HFF-Myc (cell line): Measurements from ENCODE around the gene CCDC92B.
"Not testable (repeated sequence)": the region's sequence is repeated elsewhere in the genome, so short reads cannot be mapped to it uniquely, and the experiment has no call there.

Source experiments
- DNase-seq: peaks from one replicate; pipeline ENCODE4 v3.0.0-alpha.2; 2011; ENCODE audit warnings: low read depth; ENCODE audit errors: extremely low read depth
- H3K4me3 ChIP-seq: replicated peaks from 2 replicates; pipeline ENCODE4 v1.5.1; 2011; ENCODE audit warnings: low read depth, mild to moderate bottlenecking, control low read depth, low read length
- TF ChIP-seq, protein P1 (sequence below): IDR thresholded peaks from 2 replicates; pipeline ENCODE4 v1.5.1; 2012; ENCODE audit warnings: mild to moderate bottlenecking, low read depth, low read length, control low read depth; ENCODE audit errors: missing control alignments

Gene CCDC92B

DNA sequence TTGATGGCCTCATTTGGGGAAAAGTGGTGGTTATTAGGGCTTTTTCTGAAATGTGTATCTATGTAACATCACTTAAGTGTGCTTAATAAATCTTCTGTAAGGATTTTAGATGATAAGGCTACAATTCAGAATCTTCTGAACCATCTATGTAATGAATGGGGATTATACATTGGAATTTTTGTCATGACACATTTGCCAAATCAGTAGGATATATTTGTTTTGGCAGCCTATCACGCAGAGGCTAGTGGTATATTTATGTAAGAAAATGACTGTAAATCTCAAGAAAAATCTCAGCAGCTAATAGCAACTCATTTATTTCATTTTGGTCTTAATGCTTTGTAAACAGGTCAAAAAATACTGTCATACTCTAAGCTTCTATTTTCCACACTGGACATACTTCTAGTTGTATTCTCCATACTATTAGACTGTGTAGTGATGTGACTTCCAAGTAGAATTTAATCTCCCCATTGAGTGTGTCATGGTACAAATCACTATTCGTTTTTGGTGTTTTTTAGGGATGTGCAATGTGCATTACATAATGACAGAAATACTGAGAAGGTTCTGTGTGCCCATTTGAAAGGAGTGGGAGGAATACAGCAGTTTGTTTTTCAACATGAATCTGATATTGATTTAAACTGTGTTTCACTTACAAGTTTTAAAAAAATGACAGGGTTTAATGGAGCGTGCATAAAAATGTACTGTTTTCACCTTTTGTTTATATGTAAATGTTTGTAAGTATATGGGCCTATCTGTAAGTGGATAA lies 67.1 kb downstream of the CCDC92B start:
- DNase-seq, result no peak
- no peak overlapping the region for H3K4me3 ChIP-seq
- TF ChIP-seq, protein P1, sequence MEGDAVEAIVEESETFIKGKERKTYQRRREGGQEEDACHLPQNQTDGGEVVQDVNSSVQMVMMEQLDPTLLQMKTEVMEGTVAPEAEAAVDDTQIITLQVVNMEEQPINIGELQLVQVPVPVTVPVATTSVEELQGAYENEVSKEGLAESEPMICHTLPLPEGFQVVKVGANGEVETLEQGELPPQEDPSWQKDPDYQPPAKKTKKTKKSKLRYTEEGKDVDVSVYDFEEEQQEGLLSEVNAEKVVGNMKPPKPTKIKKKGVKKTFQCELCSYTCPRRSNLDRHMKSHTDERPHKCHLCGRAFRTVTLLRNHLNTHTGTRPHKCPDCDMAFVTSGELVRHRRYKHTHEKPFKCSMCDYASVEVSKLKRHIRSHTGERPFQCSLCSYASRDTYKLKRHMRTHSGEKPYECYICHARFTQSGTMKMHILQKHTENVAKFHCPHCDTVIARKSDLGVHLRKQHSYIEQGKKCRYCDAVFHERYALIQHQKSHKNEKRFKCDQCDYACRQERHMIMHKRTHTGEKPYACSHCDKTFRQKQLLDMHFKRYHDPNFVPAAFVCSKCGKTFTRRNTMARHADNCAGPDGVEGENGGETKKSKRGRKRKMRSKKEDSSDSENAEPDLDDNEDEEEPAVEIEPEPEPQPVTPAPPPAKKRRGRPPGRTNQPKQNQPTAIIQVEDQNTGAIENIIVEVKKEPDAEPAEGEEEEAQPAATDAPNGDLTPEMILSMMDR, result no peak

DNA sequence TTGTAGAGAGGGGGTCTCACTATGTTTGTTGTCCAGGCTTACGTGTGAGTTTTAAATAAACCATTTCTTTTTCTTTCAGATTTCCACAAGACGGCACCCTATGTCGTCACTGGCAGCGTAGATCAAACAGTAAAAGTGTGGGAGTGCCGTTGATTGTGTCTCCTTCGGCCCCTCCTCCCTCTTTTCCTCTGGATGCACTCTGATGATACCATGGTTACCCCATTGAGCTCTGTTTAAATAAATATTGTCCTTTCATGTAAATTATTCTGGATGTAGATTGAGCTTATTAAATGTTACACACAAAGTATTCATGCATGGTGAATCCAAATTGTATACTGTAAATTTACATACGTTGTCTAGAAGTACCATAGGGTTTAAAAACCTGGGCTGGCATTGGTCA lies 67.8 kb downstream of the CCDC92B start:
- DNase-seq, result no peak
- H3K4me3 ChIP-seq, result no peak overlapping the region
- TF ChIP-seq, protein P1, result no peak

DNA sequence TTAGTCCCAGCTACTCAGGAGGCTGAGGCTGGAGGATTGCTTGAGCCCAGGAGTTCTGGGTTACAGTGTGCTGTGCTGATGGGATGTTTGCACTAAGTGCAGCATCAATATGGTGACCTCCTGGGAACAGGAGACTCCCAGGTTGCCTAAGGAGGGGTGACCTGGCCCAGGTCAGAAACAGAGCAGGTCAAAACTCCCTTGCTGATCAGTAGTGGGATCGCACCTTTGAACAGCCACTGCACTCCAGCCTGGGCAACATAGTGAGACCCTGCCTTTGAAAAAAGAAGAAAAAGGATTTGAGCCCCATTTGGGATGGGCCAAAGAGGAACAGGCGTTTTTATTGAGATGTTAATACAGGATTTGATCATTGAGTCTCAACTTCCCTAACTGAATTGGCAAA lies 68.5 kb downstream of the CCDC92B start:
- DNase-seq, result no peak
- H3K4me3 ChIP-seq, result no peak overlapping the region
- TF ChIP-seq, protein P1, result no peak

DNA sequence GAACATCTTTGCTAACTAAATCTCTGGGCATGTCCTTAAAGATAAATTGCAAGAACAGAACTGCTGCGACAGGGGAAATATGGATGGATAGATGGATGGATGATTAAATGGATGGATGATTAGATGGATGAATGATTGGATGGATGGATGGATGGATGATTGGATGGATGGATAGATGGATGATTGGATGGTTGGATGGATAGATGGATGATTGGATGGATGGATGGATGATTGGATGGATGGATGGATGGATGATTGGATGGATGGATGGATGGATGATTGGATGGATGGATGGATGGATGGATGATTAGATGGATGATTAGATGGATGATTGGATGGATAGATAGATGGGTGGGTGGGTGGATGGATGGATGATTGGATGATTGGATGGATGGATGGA lies 70.2 kb downstream of the CCDC92B start:
- not testable (repeated sequence) for H3K4me3 ChIP-seq, DNase-seq
